Esophagus squamous epithelium (tissue), 4 donors: ENCODE results near the gene TKTL1.

ENCODE experiments used
- CTCF ChIP-seq, 6 experiments: fragments of 450-650 bp in 4 of 6; fragments of 200-600 bp in 2 of 6; sonication (generic) in 2 of 6; IDR thresholded peaks; one replicate each; pipeline ENCODE4 v1.5.1; 2016 to 2019; ENCODE audit warnings: antibody characterized with exemption in 6 of 6, mild to moderate bottlenecking in 4 of 6, moderate library complexity in 4 of 6
- POLR2A ChIP-seq, 4 donors: fragments of 450-650 bp; IDR thresholded peaks; one replicate each; pipeline ENCODE4 v1.6.1; 2017; ENCODE audit warnings: antibody characterized with exemption in 4 of 4, mild to moderate bottlenecking in 4 of 4, moderate library complexity in 3 of 4

- TF ChIP-seq CTCF (IDR thresholded peaks at IDR 0.05) (peak; percentile 62 to 76 (median 68)), POLR2A (IDR thresholded peaks at IDR 0.05) (no peak)
Measured at GRCh38 chrX:154308108-154308946, 12.7 kb downstream of the TKTL1 start.
